Uterus (tissue), 2 donors: ENCODE measurements around the gene KRTAP5-11.
"Not testable (repeated sequence)": the region's sequence is repeated elsewhere in the genome, so short reads cannot be mapped to it uniquely, and the experiment has no call there.

Source experiments
- POLR2A ChIP-seq, 2 donors: fragments of 450-650 bp; IDR thresholded peaks; one replicate each; pipeline ENCODE4 v1.6.1; 2016; ENCODE audit warnings: antibody characterized with exemption in 2 of 2, mild to moderate bottlenecking in 1 of 2, moderate library complexity in 1 of 2
- TF ChIP-seq, protein P1 (sequence below), 4 experiments: fragments of 200-600 bp in 2 of 4; fragments of 450-650 bp in 2 of 4; sonication (generic) in 2 of 4; IDR thresholded peaks; one replicate each; pipeline ENCODE4 v1.5.1; 2016 to 2019; ENCODE audit warnings: antibody characterized with exemption in 4 of 4, mild to moderate bottlenecking in 2 of 4, moderate library complexity in 1 of 4

DNA sequence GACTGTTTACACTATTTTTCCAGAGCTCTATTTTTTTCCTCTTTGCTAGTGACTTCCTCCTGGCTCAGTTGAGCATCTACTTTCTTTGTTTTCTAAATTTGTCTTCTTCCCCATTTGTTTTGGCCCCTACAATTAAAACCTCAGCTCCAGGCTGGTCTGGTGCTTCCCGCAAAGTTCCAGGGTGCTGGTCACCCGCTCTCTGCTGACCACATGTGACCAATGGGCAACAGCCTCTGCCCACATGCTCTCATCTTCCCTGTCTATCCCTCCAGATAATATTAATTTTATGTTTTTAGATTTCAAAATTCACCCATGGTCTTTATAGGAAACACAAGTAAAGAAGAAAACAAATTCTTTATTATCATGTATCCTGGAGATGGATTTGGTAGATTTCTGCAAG, 294 bp upstream of the KRTAP5-11 start:
- TF ChIP-seq, protein P1, sequence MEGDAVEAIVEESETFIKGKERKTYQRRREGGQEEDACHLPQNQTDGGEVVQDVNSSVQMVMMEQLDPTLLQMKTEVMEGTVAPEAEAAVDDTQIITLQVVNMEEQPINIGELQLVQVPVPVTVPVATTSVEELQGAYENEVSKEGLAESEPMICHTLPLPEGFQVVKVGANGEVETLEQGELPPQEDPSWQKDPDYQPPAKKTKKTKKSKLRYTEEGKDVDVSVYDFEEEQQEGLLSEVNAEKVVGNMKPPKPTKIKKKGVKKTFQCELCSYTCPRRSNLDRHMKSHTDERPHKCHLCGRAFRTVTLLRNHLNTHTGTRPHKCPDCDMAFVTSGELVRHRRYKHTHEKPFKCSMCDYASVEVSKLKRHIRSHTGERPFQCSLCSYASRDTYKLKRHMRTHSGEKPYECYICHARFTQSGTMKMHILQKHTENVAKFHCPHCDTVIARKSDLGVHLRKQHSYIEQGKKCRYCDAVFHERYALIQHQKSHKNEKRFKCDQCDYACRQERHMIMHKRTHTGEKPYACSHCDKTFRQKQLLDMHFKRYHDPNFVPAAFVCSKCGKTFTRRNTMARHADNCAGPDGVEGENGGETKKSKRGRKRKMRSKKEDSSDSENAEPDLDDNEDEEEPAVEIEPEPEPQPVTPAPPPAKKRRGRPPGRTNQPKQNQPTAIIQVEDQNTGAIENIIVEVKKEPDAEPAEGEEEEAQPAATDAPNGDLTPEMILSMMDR (IDR thresholded peaks at IDR 0.05): not testable (repeated sequence)
- TF ChIP-seq POLR2A (IDR thresholded peaks at IDR 0.05): not testable (repeated sequence)
